ENCODE data around the gene NRCAM. TPM values are rescaled to one million over a fixed set of nuclear protein-coding genes. Genes with fewer than 3 reads are reported as not detected.

NRCAM gene
- total RNA-seq, 4 donors from 2014 or later, result 1.1 to 6.1 (median 4.0) TPM

- TF ChIP-seq CTCF (IDR thresholded peaks at IDR 0.05) (no peak), POLR2A (IDR thresholded peaks at IDR 0.05) (no peak)
- 88 to 90% methylated on average over 7 of the region's 7 CpGs for WGBS, 2 donors
These were observed 358.5 kb downstream of the NRCAM start for GRCh38 chr7:108097703-108098102.

More at GRCh38 chr7:108097703-108098102, 358.5 kb downstream of the NRCAM start:
- DNase-seq (ENCODE audit: low spot score in 2 of 2), result no peak
- H3K4me3 ChIP-seq (ENCODE audit: low read depth, poor library complexity, severe bottlenecking), result no peak overlapping the region
- intact Hi-C loops (cut with DNase I; ENCODE audit: low total_unique reads), result no loop called here

Other genes with a start within 250 kb of the NRCAM start
- 10 to 100 TPM; 25.6 to 37.1 (median 33.3) TPM for gene PNPLA8, start 69.7 kb upstream of the NRCAM start, total RNA-seq
- gene THAP5, start 113.3 kb upstream of the NRCAM start, total RNA-seq, result 10 to 100 TPM; 16.8 to 31.3 (median 20.3) TPM
- 10 to 100 TPM; 13.2 to 41.9 (median 29.7) TPM for gene DNAJB9, start 113.4 kb upstream of the NRCAM start, total RNA-seq

Measured in lower leg skin (tissue), 4 donors.